GM18499 (cell line): ENCODE measurements around the gene CCDC17.
"Not testable (repeated sequence)": the region's sequence is repeated elsewhere in the genome, so short reads cannot be mapped to it uniquely, and the experiment has no call there.

Source experiments
- ATAC-seq: cut with Tn5 transposase; IDR thresholded peaks from one replicate; pipeline ENCODE4 v1.9.1; 2021; ENCODE audit warnings: moderate number of reproducible peaks; ENCODE audit not compliant: insufficient read depth, unreplicated experiment

The CCDC17 gene

DNA sequence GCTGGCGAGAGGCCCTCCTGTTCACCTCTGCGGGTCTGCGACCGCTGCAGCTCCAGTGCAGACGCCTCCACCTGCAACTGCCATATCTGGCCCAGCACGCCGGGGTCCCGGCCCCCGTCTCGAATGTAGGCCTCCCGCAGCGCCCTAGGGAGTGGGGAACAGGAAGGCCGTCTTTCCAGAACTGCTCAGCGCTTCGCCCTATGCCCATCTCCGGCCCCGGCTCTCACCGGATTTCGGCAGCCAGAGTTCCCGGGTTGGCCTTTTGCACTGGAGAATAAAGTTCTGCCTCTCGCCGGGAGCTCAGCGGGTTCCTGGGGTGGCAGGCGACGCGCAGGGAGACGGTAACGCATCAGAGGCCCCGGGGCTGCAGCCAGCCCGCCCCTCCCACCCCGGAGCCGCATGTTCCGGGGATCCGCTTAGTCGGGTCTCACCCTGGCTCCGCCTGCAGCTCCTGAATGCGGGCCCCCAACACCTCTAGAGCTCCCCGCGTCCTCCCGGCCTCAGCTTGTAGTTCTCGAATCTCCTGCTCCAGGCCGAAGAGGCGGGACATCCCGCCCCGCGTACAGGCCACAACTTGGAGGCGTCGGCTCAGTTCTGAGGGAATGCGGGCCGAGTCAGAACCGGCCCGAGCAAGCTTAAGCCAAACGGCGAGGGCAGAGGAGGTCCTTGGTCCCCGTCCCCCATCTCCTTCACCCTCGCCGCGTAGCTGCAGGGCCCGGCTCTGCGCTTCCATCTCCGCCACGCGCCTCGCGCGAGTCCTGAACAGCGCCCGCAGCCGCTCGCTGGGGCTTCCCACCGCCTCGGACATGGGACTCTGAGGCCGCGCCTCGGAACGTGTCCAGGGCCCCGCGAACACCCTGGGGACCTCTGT, 1.1 kb downstream of the CCDC17 start:
- no peak for ATAC-seq

DNA sequence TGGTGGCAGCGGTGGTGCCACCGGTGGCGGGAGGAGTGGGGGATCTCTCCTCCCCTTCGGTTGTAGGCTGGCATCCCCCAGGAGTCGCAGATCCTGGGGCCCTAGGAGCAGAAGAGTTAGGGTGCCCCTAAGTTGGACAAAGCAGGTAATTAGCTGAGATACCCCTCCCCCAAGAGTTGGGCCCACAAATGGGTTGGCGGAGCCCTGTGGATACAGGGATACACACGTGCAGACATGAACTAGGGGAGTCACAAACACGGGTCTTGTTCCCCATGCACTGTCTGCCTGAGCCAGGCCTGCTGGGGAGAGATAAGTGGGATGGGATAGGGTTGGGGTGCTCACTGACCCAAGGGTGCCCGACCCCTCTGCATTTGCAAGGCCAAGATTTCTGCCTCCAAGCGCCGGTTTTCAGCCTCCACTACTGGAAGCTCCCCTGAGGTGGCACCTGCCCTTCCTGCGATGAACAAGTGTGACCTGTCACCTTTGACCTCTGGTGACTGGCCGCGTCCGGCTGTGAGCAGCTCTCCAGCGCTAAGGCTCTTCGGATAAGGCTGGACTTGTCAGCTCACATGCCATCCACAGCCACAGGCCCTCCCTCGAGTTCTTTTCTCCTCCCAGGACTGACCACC, 1.8 kb downstream of the CCDC17 start:
- ATAC-seq = no peak

DNA sequence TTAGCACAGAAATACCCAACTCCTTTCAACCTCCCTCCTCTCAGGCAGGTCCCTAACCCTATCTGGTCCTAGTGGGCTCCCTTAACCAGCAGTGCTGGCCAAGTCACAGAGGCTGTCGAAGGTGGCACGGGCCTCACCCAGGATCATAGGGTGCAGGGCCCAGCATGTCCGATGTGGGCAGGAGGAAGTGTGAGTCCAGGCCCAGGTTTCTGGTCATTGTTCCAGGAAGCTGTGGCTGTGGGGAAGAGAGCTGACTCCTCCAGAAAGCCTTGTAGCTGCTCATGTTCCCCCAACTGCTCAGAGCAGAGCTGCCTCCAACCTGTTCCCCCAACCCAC, 2.4 kb downstream of the CCDC17 start:
- ATAC-seq = no peak

DNA sequence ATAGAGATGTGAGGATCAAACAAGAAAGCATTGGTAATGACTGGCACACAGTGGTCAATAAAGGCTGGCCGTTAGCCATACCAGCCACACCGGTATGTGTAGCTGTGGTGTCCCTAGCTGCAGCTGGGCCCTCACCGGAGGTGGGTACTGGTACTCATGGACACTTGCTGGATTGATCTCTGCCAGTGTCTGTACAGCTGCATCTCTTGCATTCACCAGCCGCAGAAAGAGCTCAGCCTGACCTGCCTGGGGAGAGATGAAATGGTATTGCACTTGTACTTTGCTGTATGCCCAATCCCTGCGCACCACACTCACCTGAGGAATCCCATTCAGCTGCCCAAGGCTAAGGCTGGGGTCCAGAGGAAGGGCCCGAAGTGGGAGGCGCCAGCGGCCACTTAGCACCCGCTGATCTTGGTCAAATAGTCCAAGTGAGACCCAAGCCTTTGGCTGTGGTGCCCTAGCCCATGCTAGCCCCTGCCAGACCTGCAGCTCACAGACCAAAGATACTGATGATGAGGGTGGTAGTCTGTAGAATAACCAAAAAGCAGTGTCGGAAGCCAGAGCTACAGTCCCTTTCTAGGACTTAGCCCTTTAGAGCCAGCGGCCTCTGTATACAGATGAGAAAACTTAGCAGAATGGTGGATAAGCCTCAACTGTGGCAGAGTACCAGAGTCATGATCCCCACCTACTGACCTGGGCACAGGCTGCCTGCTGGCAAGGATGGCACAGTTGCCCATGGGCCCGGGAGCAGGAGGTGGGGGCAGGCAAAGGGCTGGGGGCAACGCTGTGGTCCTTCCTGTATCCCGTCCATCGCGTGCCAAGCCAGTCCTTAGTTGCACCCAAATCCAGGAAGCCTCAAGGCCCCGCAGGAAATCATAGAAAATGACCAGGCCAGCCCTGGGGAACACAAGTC, 3.0 kb downstream of the CCDC17 start:
- ATAC-seq = no peak

DNA sequence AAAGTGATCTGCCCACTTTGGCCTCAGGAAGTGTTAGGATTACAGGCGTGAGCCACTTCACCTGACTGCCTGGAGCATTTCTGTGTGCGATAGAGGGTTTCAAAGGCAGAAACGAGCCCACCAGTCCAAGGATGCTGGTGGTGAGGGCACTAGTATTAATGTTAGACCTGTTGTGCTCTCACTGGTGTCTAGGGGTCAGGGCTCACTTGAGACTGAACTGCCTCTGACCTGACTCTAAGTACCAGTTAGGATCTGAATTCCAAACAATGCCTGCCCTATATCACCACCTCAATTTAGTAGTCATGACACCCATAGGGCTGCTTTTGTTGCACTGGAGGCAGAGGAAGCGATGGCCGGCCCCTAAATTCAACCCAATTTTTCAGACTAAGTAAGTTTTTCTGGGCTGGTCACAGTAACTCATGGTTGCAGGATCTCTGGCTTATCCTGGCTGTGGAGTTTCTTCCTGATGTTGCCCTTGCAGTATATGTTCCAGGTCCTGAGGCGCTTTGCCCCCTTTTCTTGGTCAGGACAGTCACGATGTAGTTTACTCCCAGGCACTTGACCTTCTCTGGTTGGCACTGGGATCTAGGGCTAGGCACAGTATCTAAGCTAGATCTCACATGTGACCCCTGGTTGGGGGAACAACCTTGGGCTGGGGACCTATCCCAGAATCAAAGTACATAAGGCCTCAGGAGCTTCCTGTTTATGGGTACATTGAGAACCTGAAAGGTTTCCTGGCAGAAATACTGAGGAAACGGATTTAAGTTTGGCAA, 4.5 kb downstream of the CCDC17 start:
- no peak for ATAC-seq

DNA sequence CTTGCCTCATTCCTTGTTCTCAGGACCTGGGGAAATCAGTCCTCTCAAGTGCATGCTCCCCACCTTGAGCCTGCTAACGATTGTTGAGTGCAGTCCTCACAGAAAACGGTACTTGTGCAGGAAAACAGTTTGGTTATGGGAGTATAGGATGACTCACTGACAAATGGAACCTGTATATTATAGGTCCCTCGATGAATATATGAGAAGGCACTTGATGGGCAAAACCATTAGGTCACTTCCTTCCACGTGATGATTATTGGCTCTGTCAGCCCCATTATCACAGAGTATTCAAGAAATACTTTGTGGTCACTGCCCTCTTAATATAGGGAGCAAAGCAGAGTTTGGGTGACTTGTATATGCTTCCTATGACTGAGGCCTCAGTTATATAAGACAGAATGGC, 6.2 kb downstream of the CCDC17 start:
- ATAC-seq = no peak

DNA sequence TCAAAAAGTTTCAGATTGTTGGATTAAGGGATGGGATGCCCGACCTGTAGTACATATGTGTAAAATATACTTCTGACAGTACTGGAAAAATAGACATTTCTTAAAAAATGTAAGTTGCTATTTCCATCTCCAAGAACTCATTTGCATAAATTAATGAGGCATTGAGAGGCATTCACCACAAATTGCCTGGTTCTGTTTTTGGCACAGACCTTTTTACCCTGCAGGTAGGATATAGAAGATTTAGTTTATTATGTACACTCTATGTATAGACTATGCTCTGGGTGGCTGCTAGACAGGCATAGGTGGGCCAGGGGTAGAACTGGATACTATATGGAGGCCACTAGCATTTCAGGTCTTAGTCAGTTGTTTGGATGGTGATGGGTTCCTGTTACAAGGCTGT, 8.0 kb downstream of the CCDC17 start:
- no peak for ATAC-seq

DNA sequence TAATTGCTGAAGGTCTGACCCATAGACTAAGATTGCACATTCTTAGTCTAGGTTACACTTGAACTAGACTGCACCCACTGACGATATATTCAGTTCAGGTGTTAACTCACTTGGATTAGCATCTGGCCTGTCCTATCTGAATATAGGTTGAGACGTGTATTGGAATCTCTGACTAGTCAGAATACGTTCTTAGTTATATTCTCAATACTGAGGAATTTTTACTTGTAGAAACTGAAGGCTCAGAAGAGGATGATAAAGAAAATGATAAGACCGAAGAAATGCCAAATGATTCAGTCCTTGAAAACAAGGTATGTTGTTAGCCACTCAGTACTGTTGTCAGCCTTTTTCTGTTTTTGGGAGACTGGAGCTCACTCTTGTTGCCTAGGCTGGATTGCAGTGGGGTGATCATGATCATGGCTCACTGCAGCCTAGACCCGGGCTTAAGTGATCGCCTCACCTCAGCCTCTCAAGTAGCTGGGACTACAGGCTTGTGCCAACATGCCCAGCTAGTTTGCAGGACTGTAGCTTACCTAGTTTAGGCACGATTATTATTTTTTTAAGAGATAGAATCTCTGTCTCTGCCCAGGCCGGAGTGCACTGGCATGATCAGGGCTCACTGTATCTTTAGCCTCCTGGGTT, 10.8 kb downstream of the CCDC17 start:
- no peak for ATAC-seq

DNA sequence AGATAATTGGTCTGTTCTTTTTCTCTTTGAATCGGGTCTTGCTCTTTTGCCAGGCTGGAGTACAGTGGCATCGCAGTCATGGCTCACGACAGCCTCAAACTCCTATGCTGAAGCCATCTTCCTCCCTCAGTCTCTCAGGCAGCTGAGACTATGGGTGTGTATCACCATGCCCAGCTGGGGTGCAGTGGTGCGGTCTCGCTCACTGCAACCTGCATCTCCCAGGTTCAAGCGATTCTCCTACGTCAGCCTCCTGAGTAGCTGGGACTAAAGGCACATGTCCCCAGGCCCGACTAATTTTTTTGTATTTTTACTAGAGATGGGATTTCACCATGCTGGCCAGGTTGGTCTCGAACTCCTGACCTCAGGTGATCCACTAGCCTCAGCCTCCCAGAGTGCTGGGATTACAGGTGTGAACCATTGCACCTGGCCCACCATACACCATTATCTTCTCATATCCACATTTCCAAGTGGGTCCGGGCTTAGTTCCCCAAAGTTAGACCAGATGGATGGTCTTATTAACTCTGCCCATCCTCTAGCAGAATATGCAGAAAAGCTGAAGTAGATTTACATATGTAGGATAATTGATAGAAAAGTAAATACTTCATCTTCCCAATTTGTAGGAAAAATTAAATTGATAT, 13.1 kb downstream of the CCDC17 start:
- no peak for ATAC-seq

DNA sequence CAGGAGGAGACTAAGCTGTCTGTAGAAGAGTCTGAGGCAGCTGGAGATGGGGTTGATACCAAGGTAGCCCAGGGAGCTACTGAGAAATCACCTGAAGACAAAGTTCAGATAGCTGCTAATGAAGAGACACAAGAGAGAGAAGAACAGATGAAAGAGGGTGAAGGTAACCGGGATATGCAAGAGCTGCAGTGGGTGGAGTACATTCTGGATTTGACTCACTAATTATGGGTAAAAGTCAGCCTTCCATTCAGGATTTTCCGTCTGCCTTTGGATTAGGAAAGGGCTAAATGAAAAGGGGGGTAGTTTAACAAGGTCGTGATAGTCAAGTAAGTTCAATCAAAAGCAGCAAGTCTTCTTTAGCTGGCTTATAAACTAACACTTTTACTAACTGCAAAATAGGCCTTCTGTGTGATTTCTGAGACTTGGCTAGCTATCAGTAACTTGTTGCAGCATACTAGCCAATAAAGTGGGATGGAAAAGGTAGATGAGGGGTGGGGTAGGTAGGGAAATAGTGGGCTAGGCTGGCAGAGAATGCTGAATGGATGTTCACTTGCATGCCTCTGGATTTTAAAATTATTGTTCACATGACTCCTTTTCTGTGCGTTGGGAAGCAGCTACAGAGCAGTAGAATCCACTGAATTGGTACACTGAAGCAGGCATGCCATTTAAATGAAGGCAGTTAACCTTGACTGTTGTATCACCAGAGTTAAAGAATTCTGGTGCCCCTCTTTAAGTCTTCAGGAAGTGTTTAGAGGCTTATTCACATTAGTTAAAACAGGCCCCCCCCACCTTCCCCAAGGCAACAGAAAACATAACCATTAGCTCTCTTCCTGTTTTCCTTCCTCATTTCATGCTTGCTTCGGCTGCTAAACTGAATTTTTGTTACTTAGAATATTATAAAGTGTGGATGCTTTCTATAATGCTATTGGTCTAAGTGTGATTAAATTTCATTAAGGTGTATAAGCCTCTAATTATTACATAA, 15.4 kb downstream of the CCDC17 start:
- no peak for ATAC-seq

DNA sequence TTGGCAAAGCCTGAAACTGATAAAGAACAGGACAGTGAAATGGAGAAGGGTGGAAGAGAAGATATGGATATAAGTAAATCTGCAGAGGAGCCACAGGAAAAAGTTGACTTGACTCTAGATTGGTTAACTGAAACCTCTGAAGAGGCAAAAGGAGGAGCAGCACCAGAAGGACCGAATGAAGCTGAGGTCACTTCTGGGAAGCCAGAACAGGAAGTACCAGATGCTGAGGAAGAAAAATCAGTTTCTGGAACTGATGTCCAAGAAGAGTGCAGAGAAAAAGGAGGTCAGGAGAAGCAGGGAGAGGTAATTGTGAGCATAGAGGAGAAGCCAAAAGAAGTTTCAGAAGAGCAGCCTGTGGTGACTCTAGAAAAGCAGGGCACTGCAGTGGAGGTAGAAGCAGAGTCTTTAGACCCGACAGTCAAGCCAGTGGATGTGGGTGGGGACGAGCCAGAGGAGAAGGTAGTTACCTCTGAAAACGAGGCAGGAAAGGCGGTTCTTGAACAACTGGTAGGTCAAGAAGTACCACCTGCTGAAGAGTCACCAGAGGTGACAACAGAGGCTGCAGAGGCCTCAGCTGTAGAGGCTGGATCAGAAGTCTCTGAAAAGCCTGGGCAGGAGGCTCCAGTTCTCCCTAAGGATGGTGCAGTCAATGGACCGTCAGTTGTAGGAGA, 16.3 kb downstream of the CCDC17 start:
- no peak for ATAC-seq

DNA sequence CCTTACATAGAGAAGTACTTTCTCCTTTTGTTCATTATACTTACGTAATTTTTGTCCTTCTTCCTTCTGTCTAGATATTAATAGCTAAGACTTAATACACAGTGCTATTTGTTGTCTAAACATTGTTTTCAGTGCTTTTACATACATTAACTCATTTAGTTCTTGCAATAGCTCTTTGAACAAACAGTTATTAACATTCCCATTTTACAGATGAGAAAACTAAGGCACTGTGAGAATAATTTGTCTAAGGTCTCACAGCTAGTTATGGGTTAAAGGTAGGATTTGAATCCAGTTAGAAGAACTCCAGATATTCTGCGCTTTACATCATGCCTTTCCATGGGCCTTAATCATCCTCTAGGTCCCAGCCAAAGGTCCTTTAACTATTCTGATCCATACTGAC, 19.6 kb downstream of the CCDC17 start:
- no peak for ATAC-seq

DNA sequence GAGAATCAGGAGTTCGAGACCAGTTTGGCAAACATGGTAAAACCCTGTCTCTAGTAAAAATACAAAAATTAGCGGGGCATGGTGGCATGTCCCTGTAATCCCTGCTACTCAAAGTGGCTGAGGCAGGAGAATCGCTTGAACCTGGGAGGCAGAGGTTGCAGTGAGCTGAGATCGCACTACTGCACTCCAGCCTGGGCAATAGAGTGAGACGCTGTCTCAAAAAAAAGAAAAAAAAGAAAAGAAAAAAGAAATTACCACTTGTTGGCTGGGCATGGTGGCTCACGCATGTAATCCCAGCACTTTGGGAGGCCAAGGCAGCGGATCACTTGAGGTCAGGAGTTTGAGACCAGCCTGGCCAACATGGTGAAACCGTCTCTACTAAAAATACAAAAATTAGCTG, 27.1 kb downstream of the CCDC17 start:
- not testable (repeated sequence) for ATAC-seq

DNA sequence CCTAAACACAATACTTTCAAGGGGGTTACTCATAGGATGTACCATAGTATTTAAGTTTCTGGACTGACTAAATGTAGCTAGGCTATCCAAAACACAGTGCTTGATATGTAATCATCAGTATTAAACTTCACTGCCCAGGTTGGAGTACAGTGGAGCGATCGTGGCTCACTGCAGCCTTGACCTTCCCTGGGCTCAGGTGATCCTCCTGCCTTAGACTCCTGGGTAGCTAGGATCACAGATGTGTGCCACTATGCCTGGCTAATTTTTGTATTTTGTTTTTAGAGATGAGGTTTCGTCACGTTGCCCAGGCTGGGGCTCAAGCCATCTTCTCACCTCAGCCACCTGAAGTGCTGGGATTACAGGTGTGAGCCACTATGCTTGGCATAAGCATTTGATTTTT, 29.4 kb downstream of the CCDC17 start:
- ATAC-seq = no peak

DNA sequence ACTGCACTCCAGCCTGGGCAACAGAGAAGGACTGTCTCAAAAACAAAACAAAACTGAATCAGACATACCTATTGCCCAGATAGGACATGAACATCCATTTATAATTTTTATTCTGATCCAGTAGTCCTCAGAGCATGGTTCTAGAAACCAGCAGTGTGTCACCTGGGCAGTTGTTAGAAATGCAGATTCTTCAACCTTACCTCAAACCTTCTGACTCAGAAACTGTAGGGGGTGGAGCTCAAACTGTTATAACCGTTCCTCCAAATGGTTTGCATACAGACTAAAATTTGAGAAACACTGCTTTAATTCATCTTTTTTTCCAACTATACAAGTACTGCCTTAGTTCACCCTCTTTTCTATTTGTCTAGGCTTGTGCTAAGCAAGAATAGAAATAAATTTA, 34.0 kb downstream of the CCDC17 start:
- no peak for ATAC-seq

DNA sequence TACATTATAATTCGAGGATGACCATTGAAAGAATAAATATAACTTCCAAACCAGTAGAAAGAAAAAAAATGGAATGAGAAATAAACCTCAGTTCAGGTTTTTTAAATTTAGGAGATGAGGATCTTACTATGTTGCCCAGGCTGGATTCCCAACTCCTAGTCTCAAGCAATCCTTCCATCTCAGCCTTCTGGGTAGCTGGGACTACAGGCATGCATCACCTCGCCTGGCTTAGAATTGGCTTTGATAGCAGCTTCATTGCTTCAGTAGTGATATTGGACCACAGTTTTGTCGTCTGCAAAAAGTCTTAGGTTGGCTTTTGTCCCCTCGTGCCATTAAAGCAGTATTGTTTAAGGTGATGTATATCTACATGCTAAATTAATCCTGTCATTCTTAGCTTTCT, 37.1 kb downstream of the CCDC17 start:
- ATAC-seq = no peak

DNA sequence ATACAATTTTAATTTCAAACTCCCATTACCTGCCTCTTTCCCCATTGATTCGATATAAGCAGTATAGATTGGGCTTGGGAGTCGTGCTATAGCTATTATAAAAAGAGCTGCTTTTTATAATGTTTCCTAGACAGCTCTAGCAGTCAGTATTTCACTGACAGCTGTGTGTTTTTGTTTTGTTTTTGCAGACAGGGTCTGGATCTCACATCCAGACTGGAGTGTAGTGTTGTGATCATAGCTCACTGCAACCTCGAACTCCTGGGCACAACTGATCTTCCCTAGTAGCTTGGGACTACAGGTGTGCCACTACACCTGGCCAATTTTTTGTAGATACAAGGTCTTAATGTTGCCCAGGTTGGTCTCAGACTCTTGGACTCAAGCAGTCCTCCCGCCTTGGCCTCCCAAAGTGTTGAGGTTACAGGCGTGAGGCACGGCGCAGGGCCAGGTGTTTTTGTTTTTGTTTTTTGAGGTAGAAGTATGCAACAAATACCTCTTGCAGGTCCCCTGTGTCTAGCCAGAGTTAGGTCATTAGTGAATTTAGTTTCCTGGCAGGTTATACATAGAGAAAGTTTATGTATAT, 38.3 kb downstream of the CCDC17 start:
- ATAC-seq = no peak

DNA sequence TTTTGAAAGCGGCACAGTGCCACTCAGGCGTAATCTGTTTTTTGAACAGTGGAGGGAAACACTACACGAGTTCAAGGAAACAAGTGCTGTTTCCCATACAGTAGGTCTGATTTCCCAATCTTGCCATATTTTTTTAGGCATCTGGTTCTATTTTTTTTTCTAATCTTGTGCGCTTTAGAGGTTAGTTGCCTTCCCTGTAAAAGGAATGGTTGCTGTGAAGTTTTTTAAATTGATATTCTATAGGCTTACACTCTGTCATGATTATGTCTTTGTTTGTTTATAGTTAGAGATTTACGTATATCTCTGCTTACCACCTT, 38.8 kb downstream of the CCDC17 start:
- ATAC-seq = no peak
